ENCODE results near the gene LRRC4C. TPM values are rescaled to one million over a fixed set of nuclear protein-coding genes. Genes with fewer than 3 reads are reported as not detected.

Gene LRRC4C
- total and polyA plus RNA-seq, 2 experiments from 2014 or later, result 0.35 to 1.1 TPM

GRCh38 chr11:40190294-40190693 is 1269.2 kb downstream of the LRRC4C start (continued):
- TF ChIP-seq ZNF462 (CRISPR knock-in tag; IDR thresholded peaks at IDR 0.05), result no peak
- TF ChIP-seq POLR2AphosphoS5 (IDR thresholded peaks at IDR 0.05; ENCODE audit: low read depth), result no peak
- no peak for TF ChIP-seq STAT1 (IDR thresholded peaks at IDR 0.05; ENCODE audit: unreplicated experiment)
- no peak for TF ChIP-seq ZNF331 (CRISPR knock-in tag; IDR thresholded peaks at IDR 0.05; ENCODE audit: low read depth)
- no peak for TF ChIP-seq CREB1 (CRISPR knock-in tag; IDR thresholded peaks at IDR 0.05; ENCODE audit: low read depth)
- no peak for TF ChIP-seq REST (IDR thresholded peaks at IDR 0.05; ENCODE audit: unreplicated experiment)

GRCh38 chr11:40188848-40189247 is 1270.6 kb downstream of the LRRC4C start:
- Mint-ChIP-seq H3K36me3 (ENCODE audit: low read depth) (no peaks in the 10 kb centered on the region), H3K27ac (no peak overlapping the region), H3K9me3 (no peaks in the 10 kb centered on the region), H3K4me3 (no peak overlapping the region), H3K27me3 (ENCODE audit: insufficient read depth, low read depth, poor library complexity) (peaks cover 5% of the 10 kb centered on the region), H3K4me1 (peaks cover 3% of the 10 kb centered on the region; the same call in 1 of the 3 replicates)
- ATAC-seq, result no peak
- Histone ChIP-seq H2AFZ (no peak overlapping the region), H3K27me3 (ENCODE audit: insufficient read depth) (peaks cover 3% of the 10 kb centered on the region), H4K20me1 (replicated peaks; ENCODE audit: insufficient read depth) (no peaks in the 10 kb centered on the region), H3K4me1 (ENCODE audit: insufficient read depth) (no peaks in the 10 kb centered on the region), H3K27ac (ENCODE audit: low read depth) (no peak overlapping the region), H3K4me3 (no peak overlapping the region), H3F3A (replicated peaks; ENCODE audit: low read depth) (no peaks in the 10 kb centered on the region), H3K79me2 (replicated peaks; ENCODE audit: insufficient read depth) (no peaks in the 10 kb centered on the region), H3K36me3 (ENCODE audit: insufficient read depth) (no peaks in the 10 kb centered on the region), H3K4me2 (no peak overlapping the region), H3K9me2 (ENCODE audit: insufficient read depth) (no peaks in the 10 kb centered on the region)
- no peak for DNase-seq (ENCODE audit: low spot score)
- TF ChIP-seq CREB1 (CRISPR knock-in tag; IDR thresholded peaks at IDR 0.05; ENCODE audit: low read depth) (no peak), ZNF114 (CRISPR knock-in tag; IDR thresholded peaks at IDR 0.05) (no peak), STAT1 (IDR thresholded peaks at IDR 0.05; ENCODE audit: unreplicated experiment) (no peak), POLR2AphosphoS5 (IDR thresholded peaks at IDR 0.05; ENCODE audit: low read depth) (no peak), EZH2phosphoT487 (IDR thresholded peaks at IDR 0.05; ENCODE audit: unreplicated experiment) (no peak)

All from GM23338 (cell line).